GM12878 (cell line): ENCODE measurements around the gene CIRBP.

Experiments used
- BCLAF1 ChIP-seq: fragments of 450-650 bp; IDR thresholded peaks from 2 replicates; pipeline ENCODE4 v1.6.1; 2017; ENCODE audit warnings: antibody characterized with exemption, mild to moderate bottlenecking, moderate library complexity
- CTCF ChIP-seq, 3 experiments: IDR thresholded peaks in 2 of 3; conservative IDR thresholded peaks in 1 of 3; 2 replicates each; pipeline ENCODE4 v1.5.1; 2011; ENCODE audit warnings: low read depth in 3 of 3, low read length in 3 of 3, mild to moderate bottlenecking in 3 of 3, control low read depth in 2 of 3, moderate library complexity in 2 of 3, inconsistent platforms in 1 of 3, mixed read lengths in 1 of 3; ENCODE audit not compliant: control insufficient read depth in 2 of 3, insufficient read depth in 1 of 3; ENCODE audit errors: extremely low read depth in 1 of 3
- EP300 ChIP-seq, 2 experiments: fragments of 150-350 bp in 1 of 2; IDR thresholded peaks; 2 replicates each; pipeline ENCODE4 v1.6.1; 2011 to 2012; ENCODE audit warnings: low read depth in 2 of 2, low read length in 2 of 2, borderline replicate concordance in 1 of 2, improper control_type of control experiment in 1 of 2, inconsistent platforms in 1 of 2; ENCODE audit not compliant: control insufficient read depth in 1 of 2
- EZH2 ChIP-seq: IDR thresholded peaks from 2 replicates; pipeline ENCODE4 v1.6.1; 2012; ENCODE audit warnings: low read depth, mild to moderate bottlenecking, control low read depth, inconsistent platforms, low read length, borderline replicate concordance; ENCODE audit not compliant: control insufficient read depth
- MXI1 ChIP-seq: fragments of 150-350 bp; IDR thresholded peaks from 2 replicates; pipeline ENCODE4 v1.6.1; 2011; ENCODE audit warnings: low read depth, mild to moderate bottlenecking, inconsistent platforms, low read length, improper control_type of control experiment
- MYC ChIP-seq: IDR thresholded peaks from 2 replicates; pipeline ENCODE4 v1.6.1; 2011; ENCODE audit warnings: mild to moderate bottlenecking, low read length, moderate library complexity, inconsistent platforms; ENCODE audit not compliant: insufficient read depth, insufficient replicate concordance, insufficient read length, severe bottlenecking
- POLR2AphosphoS5 ChIP-seq: IDR thresholded peaks from 2 replicates; pipeline ENCODE4 v1.6.1; 2011; ENCODE audit warnings: mild to moderate bottlenecking, low read length, inconsistent platforms
- RB1 ChIP-seq: fragments of 450-650 bp; formaldehyde crosslinking; IDR thresholded peaks from 2 replicates; pipeline ENCODE4 v1.6.1; 2017; ENCODE audit warnings: mild to moderate bottlenecking, borderline replicate concordance
- ZNF207 ChIP-seq: fragments of 450-650 bp; IDR thresholded peaks from 2 replicates; pipeline ENCODE4 v1.6.1; 2014; ENCODE audit warnings: antibody characterized with exemption, mild to moderate bottlenecking, borderline replicate concordance

- TF ChIP-seq MYC (no peak), POLR2AphosphoS5 (no peak), MXI1 (no peak), EZH2 (no peak), RB1 (no peak), ZNF207 (no peak), BCLAF1 (no peak), CTCF (IDR thresholded peaks at IDR 0.05 in 2 of 3, conservative IDR thresholded peaks at IDR 0.05 in 1 of 3; ENCODE audit: control insufficient read depth in 2 of 3, extremely low read depth in 1 of 3, insufficient read depth in 1 of 3, low read depth in 3 of 3, low read length in 3 of 3) (no peak), EP300 (IDR thresholded peaks at IDR 0.05; ENCODE audit: borderline replicate concordance in 1 of 2, control insufficient read depth in 1 of 2, low read depth in 2 of 2, low read length in 2 of 2) (no peak)
Observed at GRCh38 chr19:1299801-1300200, 30.7 kb downstream of the CIRBP start.
